Breast epithelium (tissue), 4 donors: ENCODE measurements around the gene CLPSL2. TPM values are rescaled to one million over a fixed set of nuclear protein-coding genes. Genes with fewer than 3 reads are reported as not detected.

Source experiments
- DNase-seq, 2 donors: peaks; one replicate each; pipeline ENCODE4 v3.0.0-alpha.2; 2019; ENCODE audit warnings: low spot score in 2 of 2
- H3K27ac ChIP-seq, 2 donors: fragments of 200-600 bp; sonication (generic) in 1 of 2; one replicate each; pipeline ENCODE4 v1.5.1; 2016 to 2019; ENCODE audit warnings: mild to moderate bottlenecking in 1 of 2
- H3K27me3 ChIP-seq, 2 donors: fragments of 200-600 bp; sonication (generic) in 1 of 2; one replicate each; pipeline versions ENCODE4 v1.5.1 to v1.6.0; 2017 to 2019; ENCODE audit warnings: control low read depth in 1 of 2, mild to moderate bottlenecking in 1 of 2
- H3K36me3 ChIP-seq: fragments of 200-600 bp; one replicate; pipeline ENCODE4 v1.5.1; 2019
- H3K4me1 ChIP-seq, 2 donors: fragments of 200-600 bp; sonication (generic); one replicate each; pipeline ENCODE4 v1.5.1; 2016 to 2019; ENCODE audit warnings: control low read depth in 1 of 2
- H3K4me3 ChIP-seq, 3 donors: fragments of 200-600 bp; sonication (generic); 1 replicate in 2 of 3; 2 replicates in 1 of 3; pipeline ENCODE4 v1.5.1; 2016 to 2019; ENCODE audit warnings: mild to moderate bottlenecking in 3 of 3, moderate library complexity in 2 of 3
- H3K9me3 ChIP-seq, 2 donors: fragments of 200-600 bp; sonication (generic) in 1 of 2; one replicate each; pipeline ENCODE4 v1.5.1; 2016 to 2019; ENCODE audit warnings: control low read depth in 1 of 2
- CTCF ChIP-seq, 3 donors: fragments of 450-650 bp; IDR thresholded peaks; one replicate each; pipeline ENCODE4 v1.5.1; 2016 to 2017; ENCODE audit warnings: antibody characterized with exemption in 3 of 3, mild to moderate bottlenecking in 3 of 3, moderate library complexity in 3 of 3
- POLR2A ChIP-seq: fragments of 450-650 bp; IDR thresholded peaks from one replicate; pipeline ENCODE4 v1.6.1; 2016; ENCODE audit warnings: antibody characterized with exemption, mild to moderate bottlenecking, moderate library complexity
- POLR2AphosphoS5 ChIP-seq, 3 donors: sonication (generic); formaldehyde crosslinking; IDR thresholded peaks; one replicate each; pipeline ENCODE4 v1.6.1; 2017; ENCODE audit warnings: antibody characterized with exemption in 3 of 3
- intact Hi-C: fragments of 100-400 bp; cut with DNase I; formaldehyde crosslinking; loops from one replicate; pipeline ENCODE4 v1.15.1; 2023; ENCODE audit warnings: low total_unique reads
- total RNA-seq, 3 donors: library from RNA; depleted of rRNA; stranded (reverse); fragments of >200 nt; gene quantifications; one replicate each; pipeline ENCODE4 v1.1.0, GENCODE V29; 2016

CLPSL2 gene
- total RNA-seq, 3 donors from 2014 or later: 2.3 TPM; not detected in 2

GRCh38 chr6:35755278-35755924 is 21.0 kb upstream of the CLPSL2 start:
- Histone ChIP-seq H3K4me1 (no peaks in the 10 kb centered on the region), H3K4me3 (no peak overlapping the region), H3K36me3 (no peaks in the 10 kb centered on the region), H3K27ac (no peak overlapping the region), H3K9me3 (no peaks in the 10 kb centered on the region), H3K27me3 (peaks cover 0 to 4% of the 10 kb centered on the region in 2 donors)
- TF ChIP-seq POLR2AphosphoS5 (IDR thresholded peaks at IDR 0.05) (no peak), CTCF (IDR thresholded peaks at IDR 0.05) (no peak), POLR2A (no peak)
- no peak for DNase-seq
- intact Hi-C loops: loop anchor here (2.0 kb wide), 1 partner anchor 55 kb away; no protein-coding TSS in a partner anchor

- Histone ChIP-seq H3K27me3 (peaks cover 0 to 4% of the 10 kb centered on the region in 2 donors), H3K9me3 (no peaks in the 10 kb centered on the region), H3K36me3 (no peaks in the 10 kb centered on the region), H3K4me1 (no peaks in the 10 kb centered on the region), H3K4me3 (no peak overlapping the region), H3K27ac (no peak overlapping the region)
- intact Hi-C loops: no loop called here
- TF ChIP-seq POLR2A: no peak
- no peak for TF ChIP-seq POLR2AphosphoS5 (IDR thresholded peaks at IDR 0.05)
- no peak for TF ChIP-seq CTCF (IDR thresholded peaks at IDR 0.05)
- no peak for DNase-seq
These were observed 18.8 kb upstream of the CLPSL2 start for GRCh38 chr6:35757456-35758123.

- no peaks in the 10 kb centered on the region for H3K4me1 ChIP-seq
- H3K9me3 ChIP-seq: no peaks in the 10 kb centered on the region
- intact Hi-C loops: no loop called here
- TF ChIP-seq POLR2A (no peak), CTCF (IDR thresholded peaks at IDR 0.05) (no peak), POLR2AphosphoS5 (IDR thresholded peaks at IDR 0.05) (no peak)
- no peaks in the 10 kb centered on the region for H3K36me3 ChIP-seq
- H3K27me3 ChIP-seq: peaks cover 0 to 12% of the 10 kb centered on the region in 2 donors
- H3K27ac ChIP-seq: no peak overlapping the region
- H3K4me3 ChIP-seq: no peak overlapping the region
- peak in 1 of 2 donors; percentile 0 for DNase-seq
These were observed 17.0 kb upstream of the CLPSL2 start for GRCh38 chr6:35759426-35759825.

- intact Hi-C loops: no loop called here
- Histone ChIP-seq H3K4me1 (no peaks in the 10 kb centered on the region), H3K27me3 (peaks cover 0 to 8% of the 10 kb centered on the region in 2 donors)
These were observed 10.7 kb upstream of the CLPSL2 start for GRCh38 chr6:35765739-35766138.

More at GRCh38 chr6:35765739-35766138, 10.7 kb upstream of the CLPSL2 start:
- DNase-seq: peak in 1 of 2 donors; percentile 38
- TF ChIP-seq POLR2AphosphoS5 (IDR thresholded peaks at IDR 0.05) (no peak), POLR2A (no peak), CTCF (IDR thresholded peaks at IDR 0.05) (no peak)
- Histone ChIP-seq H3K27ac (no peak overlapping the region), H3K36me3 (no peaks in the 10 kb centered on the region), H3K9me3 (no peaks in the 10 kb centered on the region), H3K4me3 (no peak overlapping the region)
